HG03060 (cell line): Measurements from ENCODE around the gene PRDM16.
"Not testable (repeated sequence)": the region's sequence is repeated elsewhere in the genome, so short reads cannot be mapped to it uniquely, and the experiment has no call there.

Experiments
- ATAC-seq: cut with Tn5 transposase; IDR thresholded peaks from one replicate; pipeline ENCODE4 v1.9.1; 2021; ENCODE audit warnings: low read depth, moderate number of reproducible peaks; ENCODE audit not compliant: unreplicated experiment

Gene PRDM16

GRCh38 chr1:3155926-3156220 is 86.9 kb downstream of the PRDM16 start:
- ATAC-seq = no peak

GRCh38 chr1:3156936-3157335 is 87.9 kb downstream of the PRDM16 start:
- ATAC-seq = no peak

GRCh38 chr1:3158347-3158746 is 89.3 kb downstream of the PRDM16 start:
- no peak for ATAC-seq

- ATAC-seq = no peak
These were observed 90.1 kb downstream of the PRDM16 start for GRCh38 chr1:3159121-3159520.

GRCh38 chr1:3159996-3160395 is 91.0 kb downstream of the PRDM16 start:
- no peak for ATAC-seq

- ATAC-seq = no peak
These were observed 91.7 kb downstream of the PRDM16 start for GRCh38 chr1:3160647-3161145.

GRCh38 chr1:3161176-3161840 is 92.3 kb downstream of the PRDM16 start:
- no peak for ATAC-seq

GRCh38 chr1:3162322-3162882 is 93.4 kb downstream of the PRDM16 start:
- ATAC-seq = no peak

GRCh38 chr1:3163356-3163755 is 94.4 kb downstream of the PRDM16 start:
- no peak for ATAC-seq

- ATAC-seq = no peak
These were observed 95.7 kb downstream of the PRDM16 start for GRCh38 chr1:3164671-3165070.

- ATAC-seq = not testable (repeated sequence)
These were observed 96.2 kb downstream of the PRDM16 start for GRCh38 chr1:3165189-3165588.

GRCh38 chr1:3166206-3166918 is 97.4 kb downstream of the PRDM16 start:
- no peak for ATAC-seq

- no peak for ATAC-seq
These were observed 98.3 kb downstream of the PRDM16 start for GRCh38 chr1:3167255-3167654.

- ATAC-seq = no peak
These were observed 99.7 kb downstream of the PRDM16 start for GRCh38 chr1:3168678-3169077.

GRCh38 chr1:3169665-3170356 is 100.8 kb downstream of the PRDM16 start:
- ATAC-seq = no peak

- no peak for ATAC-seq
These were observed 101.8 kb downstream of the PRDM16 start for GRCh38 chr1:3170561-3171453.

- no peak for ATAC-seq
These were observed 102.8 kb downstream of the PRDM16 start for GRCh38 chr1:3171761-3172160.

- no peak for ATAC-seq
These were observed 103.7 kb downstream of the PRDM16 start for GRCh38 chr1:3172431-3173380.

- no peak for ATAC-seq
These were observed 104.5 kb downstream of the PRDM16 start for GRCh38 chr1:3173381-3173980.
